HL-60 (cell line): Measurements from ENCODE around the gene SLC25A53.

ENCODE experiments used
- DNase-seq, 2 experiments: peaks; one replicate each; pipeline ENCODE4 v3.0.0-alpha.2; 2010 to 2020; ENCODE audit warnings: low read depth in 1 of 2, low spot score in 1 of 2
- H3K27ac ChIP-seq: fragments of 250-450 bp; sonication (Bioruptor Pico); replicated peaks from 2 replicates; pipeline ENCODE4 v1.5.1; 2020; ENCODE audit warnings: mild to moderate bottlenecking, moderate library complexity
- H3K27me3 ChIP-seq: fragments of 250-450 bp; sonication (Bioruptor Pico); 2 replicates; pipeline ENCODE4 v1.5.1; 2021; ENCODE audit warnings: mild to moderate bottlenecking, moderate library complexity; ENCODE audit not compliant: insufficient read depth, poor library complexity, severe bottlenecking
- H3K4me3 ChIP-seq: replicated peaks from 2 replicates; pipeline ENCODE4 v1.5.1; 2011; ENCODE audit warnings: mild to moderate bottlenecking, control low read depth, low read length; ENCODE audit not compliant: insufficient read depth
- GABPA ChIP-seq: IDR thresholded peaks from 2 replicates; pipeline ENCODE4 v1.6.1; 2012; ENCODE audit warnings: low read depth
- POLR2AphosphoS5 ChIP-seq: IDR thresholded peaks from 2 replicates; pipeline ENCODE4 v1.6.1; 2012; ENCODE audit warnings: low read depth
- SPI1 ChIP-seq: IDR thresholded peaks from 2 replicates; pipeline ENCODE4 v1.6.1; 2012; ENCODE audit warnings: low read depth, mild to moderate bottlenecking, borderline replicate concordance
- TF ChIP-seq, protein P1 (sequence below): IDR thresholded peaks from one replicate; pipeline ENCODE4 v1.5.1; 2011; ENCODE audit warnings: low read length, control low read depth, inconsistent platforms; ENCODE audit not compliant: insufficient read depth
- TF ChIP-seq, protein P2 (sequence below): IDR thresholded peaks from 2 replicates; pipeline ENCODE4 v1.6.1; 2012; ENCODE audit warnings: low read depth; ENCODE audit not compliant: insufficient replicate concordance

SLC25A53 gene

GRCh38 chrX:104126856-104127255 is 30.0 kb downstream of the SLC25A53 start:
- TF ChIP-seq SPI1 (no peak), POLR2AphosphoS5 (no peak), GABPA (no peak)
- TF ChIP-seq, protein P1, sequence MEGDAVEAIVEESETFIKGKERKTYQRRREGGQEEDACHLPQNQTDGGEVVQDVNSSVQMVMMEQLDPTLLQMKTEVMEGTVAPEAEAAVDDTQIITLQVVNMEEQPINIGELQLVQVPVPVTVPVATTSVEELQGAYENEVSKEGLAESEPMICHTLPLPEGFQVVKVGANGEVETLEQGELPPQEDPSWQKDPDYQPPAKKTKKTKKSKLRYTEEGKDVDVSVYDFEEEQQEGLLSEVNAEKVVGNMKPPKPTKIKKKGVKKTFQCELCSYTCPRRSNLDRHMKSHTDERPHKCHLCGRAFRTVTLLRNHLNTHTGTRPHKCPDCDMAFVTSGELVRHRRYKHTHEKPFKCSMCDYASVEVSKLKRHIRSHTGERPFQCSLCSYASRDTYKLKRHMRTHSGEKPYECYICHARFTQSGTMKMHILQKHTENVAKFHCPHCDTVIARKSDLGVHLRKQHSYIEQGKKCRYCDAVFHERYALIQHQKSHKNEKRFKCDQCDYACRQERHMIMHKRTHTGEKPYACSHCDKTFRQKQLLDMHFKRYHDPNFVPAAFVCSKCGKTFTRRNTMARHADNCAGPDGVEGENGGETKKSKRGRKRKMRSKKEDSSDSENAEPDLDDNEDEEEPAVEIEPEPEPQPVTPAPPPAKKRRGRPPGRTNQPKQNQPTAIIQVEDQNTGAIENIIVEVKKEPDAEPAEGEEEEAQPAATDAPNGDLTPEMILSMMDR = no peak
- TF ChIP-seq, protein P2, sequence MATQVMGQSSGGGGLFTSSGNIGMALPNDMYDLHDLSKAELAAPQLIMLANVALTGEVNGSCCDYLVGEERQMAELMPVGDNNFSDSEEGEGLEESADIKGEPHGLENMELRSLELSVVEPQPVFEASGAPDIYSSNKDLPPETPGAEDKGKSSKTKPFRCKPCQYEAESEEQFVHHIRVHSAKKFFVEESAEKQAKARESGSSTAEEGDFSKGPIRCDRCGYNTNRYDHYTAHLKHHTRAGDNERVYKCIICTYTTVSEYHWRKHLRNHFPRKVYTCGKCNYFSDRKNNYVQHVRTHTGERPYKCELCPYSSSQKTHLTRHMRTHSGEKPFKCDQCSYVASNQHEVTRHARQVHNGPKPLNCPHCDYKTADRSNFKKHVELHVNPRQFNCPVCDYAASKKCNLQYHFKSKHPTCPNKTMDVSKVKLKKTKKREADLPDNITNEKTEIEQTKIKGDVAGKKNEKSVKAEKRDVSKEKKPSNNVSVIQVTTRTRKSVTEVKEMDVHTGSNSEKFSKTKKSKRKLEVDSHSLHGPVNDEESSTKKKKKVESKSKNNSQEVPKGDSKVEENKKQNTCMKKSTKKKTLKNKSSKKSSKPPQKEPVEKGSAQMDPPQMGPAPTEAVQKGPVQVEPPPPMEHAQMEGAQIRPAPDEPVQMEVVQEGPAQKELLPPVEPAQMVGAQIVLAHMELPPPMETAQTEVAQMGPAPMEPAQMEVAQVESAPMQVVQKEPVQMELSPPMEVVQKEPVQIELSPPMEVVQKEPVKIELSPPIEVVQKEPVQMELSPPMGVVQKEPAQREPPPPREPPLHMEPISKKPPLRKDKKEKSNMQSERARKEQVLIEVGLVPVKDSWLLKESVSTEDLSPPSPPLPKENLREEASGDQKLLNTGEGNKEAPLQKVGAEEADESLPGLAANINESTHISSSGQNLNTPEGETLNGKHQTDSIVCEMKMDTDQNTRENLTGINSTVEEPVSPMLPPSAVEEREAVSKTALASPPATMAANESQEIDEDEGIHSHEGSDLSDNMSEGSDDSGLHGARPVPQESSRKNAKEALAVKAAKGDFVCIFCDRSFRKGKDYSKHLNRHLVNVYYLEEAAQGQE = no peak
- H3K27ac ChIP-seq = no peak overlapping the region
- H3K4me3 ChIP-seq = no peak overlapping the region

GRCh38 chrX:104122829-104123228 is 34.0 kb downstream of the SLC25A53 start:
- no peaks in the 10 kb centered on the region for H3K27me3 ChIP-seq
- H3K4me3 ChIP-seq = no peak overlapping the region
- no peak for DNase-seq
- no peak for TF ChIP-seq POLR2AphosphoS5
- TF ChIP-seq, protein P2 = no peak
- TF ChIP-seq, protein P1 = no peak
- peak; percentile 62; the same call in 1 of the 2 replicates for TF ChIP-seq SPI1
- H3K27ac ChIP-seq = no peak overlapping the region

More at GRCh38 chrX:104126856-104127255, 30.0 kb downstream of the SLC25A53 start:
- DNase-seq = no peak
- H3K27me3 ChIP-seq = no peaks in the 10 kb centered on the region

DNA sequence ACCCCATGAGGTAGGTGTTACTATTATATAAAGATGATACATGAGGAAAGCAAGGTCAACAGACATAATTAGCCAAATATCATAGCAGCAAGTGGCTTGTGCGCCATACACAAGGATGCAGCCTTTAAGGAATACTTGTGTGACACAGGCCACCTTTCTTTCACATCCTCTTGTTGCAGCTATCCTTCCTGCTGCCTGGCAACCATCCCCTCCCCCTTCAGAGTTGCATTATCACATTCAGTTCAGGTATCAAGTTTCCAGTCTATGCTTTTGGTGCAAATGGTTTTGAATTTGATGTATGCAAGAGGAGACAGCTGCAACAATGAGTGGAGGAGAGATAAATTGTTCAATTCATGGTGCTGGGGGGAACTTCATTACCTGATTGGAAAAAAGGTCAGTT is 38.0 kb downstream of the SLC25A53 start:
- Histone ChIP-seq H3K27ac (no peak overlapping the region), H3K27me3 (peaks cover under 1% of the 10 kb centered on the region), H3K4me3 (no peak overlapping the region)
- DNase-seq = no peak
- TF ChIP-seq, protein P1 = no peak
- TF ChIP-seq GABPA = no peak
- no peak for TF ChIP-seq POLR2AphosphoS5
- TF ChIP-seq, protein P2 = no peak
- TF ChIP-seq SPI1 = no peak
